GM23248 (cell line): ENCODE data around the gene ALDH8A1. TPM values are rescaled to one million over a fixed set of nuclear protein-coding genes. Genes with fewer than 3 reads are reported as not detected.

Experiments
- DNase-seq: peaks from one replicate; pipeline ENCODE4 v3.0.0-alpha.2; 2015
- H2AFZ ChIP-seq: fragments of 200-600 bp; sonication (generic); 2 replicates; pipeline ENCODE4 v1.6.1; 2016; ENCODE audit warnings: antibody characterized with exemption
- H3F3A ChIP-seq: fragments of 200-600 bp; sonication (generic); 2 replicates; pipeline ENCODE4 v1.6.1; 2016; ENCODE audit warnings: mild to moderate bottlenecking, antibody characterized with exemption, mixed run types; ENCODE audit not compliant: insufficient read depth
- H3K27ac ChIP-seq: fragments of 200-600 bp; sonication (generic); 2 replicates; pipeline ENCODE4 v1.5.1; 2016; ENCODE audit warnings: mild to moderate bottlenecking
- H3K27me3 ChIP-seq: fragments of 200-600 bp; sonication (generic); replicated peaks from 2 replicates; pipeline ENCODE4 v1.6.1; 2016; ENCODE audit warnings: mild to moderate bottlenecking; ENCODE audit not compliant: insufficient read depth
- H3K36me3 ChIP-seq: fragments of 200-600 bp; sonication (generic); 2 replicates; pipeline ENCODE4 v1.6.1; 2016; ENCODE audit warnings: low read depth, mild to moderate bottlenecking
- H3K4me1 ChIP-seq: fragments of 200-600 bp; sonication (generic); 2 replicates; pipeline ENCODE4 v1.6.1; 2016; ENCODE audit warnings: mild to moderate bottlenecking; ENCODE audit not compliant: insufficient read depth
- H3K4me2 ChIP-seq: fragments of 200-600 bp; sonication (generic); one replicate; pipeline ENCODE4 v1.6.1; 2016; ENCODE audit warnings: mild to moderate bottlenecking; ENCODE audit not compliant: unreplicated experiment
- H3K4me3 ChIP-seq: fragments of 200-600 bp; sonication (generic); 2 replicates; pipeline ENCODE4 v1.5.1; 2016; ENCODE audit warnings: mild to moderate bottlenecking
- H3K79me2 ChIP-seq: fragments of 200-600 bp; sonication (generic); 2 replicates; pipeline ENCODE4 v1.6.1; 2016; ENCODE audit warnings: mild to moderate bottlenecking; ENCODE audit not compliant: insufficient read depth
- H3K9ac ChIP-seq: fragments of 200-600 bp; sonication (generic); 2 replicates; pipeline ENCODE4 v1.6.1; 2016; ENCODE audit warnings: mild to moderate bottlenecking
- H3K9me2 ChIP-seq: fragments of 200-600 bp; sonication (generic); 2 replicates; pipeline ENCODE4 v1.6.1; 2016; ENCODE audit warnings: mixed run types, mild to moderate bottlenecking, moderate library complexity; ENCODE audit not compliant: insufficient read depth
- H3K9me3 ChIP-seq: fragments of 200-600 bp; sonication (generic); one replicate; pipeline ENCODE4 v1.6.1; 2017; ENCODE audit warnings: low read depth
- H4K20me1 ChIP-seq: fragments of 200-600 bp; sonication (generic); 2 replicates; pipeline ENCODE4 v1.6.0; 2016; ENCODE audit not compliant: insufficient read depth
- EZH2 ChIP-seq: fragments of 200-600 bp; sonication (generic); IDR thresholded peaks from 2 replicates; pipeline ENCODE4 v1.6.1; 2018; ENCODE audit warnings: antibody characterized with exemption, mild to moderate bottlenecking; ENCODE audit not compliant: insufficient read depth, poor library complexity, severe bottlenecking
- EZH2phosphoT487 ChIP-seq: fragments of 200-600 bp; sonication (generic); IDR thresholded peaks from 2 replicates; pipeline ENCODE4 v1.6.1; 2018; ENCODE audit warnings: antibody characterized with exemption, moderate library complexity, mild to moderate bottlenecking, low read depth; ENCODE audit not compliant: insufficient read depth
- WGBS, 2 experiments: methylation state at CpG; one replicate each; pipeline ENCODE4 v1.1.6; 2015 to 2017; ENCODE audit warnings: low lambda C conversion rate in 2 of 2, low coverage in 1 of 2; ENCODE audit errors: missing lambda C conversion rate in 2 of 2; 5-methylcytosine and 5-hydroxymethylcytosine counted together
- in situ Hi-C: fragments of 300-500 bp; cut with MboI; formaldehyde crosslinking; loops from 2 replicates; pipeline ENCODE4 v1.15.0; 2020
- polyA plus RNA-seq: library from polyadenylated mRNA; unstranded; fragments of >200 nt; fragmentation: Nextera tagmentation; extraction: Ambion mirVana; gene quantifications from 2 replicates; pipeline ENCODE4 v1.2.1, GENCODE V29; 2016
- total RNA-seq: library from RNA; depleted of rRNA; stranded (reverse); fragments of >200 nt; shearing (Covaris generic); gene quantifications from 2 replicates; pipeline ENCODE4 v1.2.3, GENCODE V29; 2014

Gene ALDH8A1
- total and polyA plus RNA-seq, 2 experiments from 2014 or later, result not detected

- Histone ChIP-seq H3K4me2 (no peak overlapping the region), H2AFZ (no peak overlapping the region), H4K20me1 (no peaks in the 10 kb centered on the region), H3K4me1 (peaks cover 11% of the 10 kb centered on the region), H3K27ac (no peak overlapping the region), H3K9me2 (no peaks in the 10 kb centered on the region), H3K36me3 (no peaks in the 10 kb centered on the region), H3K79me2 (no peaks in the 10 kb centered on the region), H3K27me3 (no peaks in the 10 kb centered on the region), H3F3A (0 out of 2 replicates have a peak, but pooled peaks cover 4% of the 10 kb centered on the region), H3K4me3 (no peak overlapping the region), H3K9me3 (no peaks in the 10 kb centered on the region), H3K9ac (no peak overlapping the region)
- DNase-seq, result no peak
- 90 to 94% methylated on average over 3 of the region's 3 CpGs for WGBS, 2 experiments
- TF ChIP-seq EZH2 (no peak), EZH2phosphoT487 (no peak)
- in situ Hi-C loops, result no loop called here
These were observed 65.1 kb downstream of the ALDH8A1 start for GRCh38 chr6:134884752-134885151.

DNA sequence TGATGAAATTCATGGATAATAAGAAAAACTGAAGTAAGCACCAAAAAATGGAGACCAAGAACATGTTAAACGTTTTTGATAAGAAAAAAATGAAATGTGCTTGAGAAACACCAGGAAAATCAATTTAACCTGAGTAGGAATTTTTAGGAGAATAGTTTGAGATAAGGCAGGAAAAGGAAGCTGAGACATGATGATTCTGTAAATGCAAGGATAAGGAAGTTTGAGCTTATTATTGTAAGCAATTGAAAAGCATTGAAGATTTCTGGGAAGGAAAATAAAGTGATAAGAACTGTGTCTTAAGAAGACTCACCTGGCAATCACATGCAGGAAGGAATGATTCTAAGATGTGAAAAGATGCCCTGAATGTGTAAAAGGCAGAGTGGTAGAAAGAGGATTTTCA is 66.6 kb downstream of the ALDH8A1 start:
- H3K9me3 ChIP-seq, result no peaks in the 10 kb centered on the region
- no peaks in the 10 kb centered on the region for H3K27me3 ChIP-seq
- H3K9ac ChIP-seq, result no peak overlapping the region
- no peak overlapping the region for H3K4me3 ChIP-seq
- no peaks in the 10 kb centered on the region for H3K9me2 ChIP-seq
- in situ Hi-C loops, result no loop called here
- no peak overlapping the region for H3K27ac ChIP-seq
- H3K4me1 ChIP-seq, result peaks cover 11% of the 10 kb centered on the region
- no peaks in the 10 kb centered on the region for H3K79me2 ChIP-seq
- WGBS, 2 experiments, result 29 to 64% methylated on average over 1 of the region's 1 CpG
- H3K4me2 ChIP-seq, result no peak overlapping the region
- 0 out of 2 replicates have a peak, but pooled peaks cover 4% of the 10 kb centered on the region for H3F3A ChIP-seq
- H4K20me1 ChIP-seq, result no peaks in the 10 kb centered on the region
- DNase-seq, result no peak
- TF ChIP-seq EZH2phosphoT487 (no peak), EZH2 (no peak)
- no peak overlapping the region for H2AFZ ChIP-seq
- H3K36me3 ChIP-seq, result no peaks in the 10 kb centered on the region

DNA sequence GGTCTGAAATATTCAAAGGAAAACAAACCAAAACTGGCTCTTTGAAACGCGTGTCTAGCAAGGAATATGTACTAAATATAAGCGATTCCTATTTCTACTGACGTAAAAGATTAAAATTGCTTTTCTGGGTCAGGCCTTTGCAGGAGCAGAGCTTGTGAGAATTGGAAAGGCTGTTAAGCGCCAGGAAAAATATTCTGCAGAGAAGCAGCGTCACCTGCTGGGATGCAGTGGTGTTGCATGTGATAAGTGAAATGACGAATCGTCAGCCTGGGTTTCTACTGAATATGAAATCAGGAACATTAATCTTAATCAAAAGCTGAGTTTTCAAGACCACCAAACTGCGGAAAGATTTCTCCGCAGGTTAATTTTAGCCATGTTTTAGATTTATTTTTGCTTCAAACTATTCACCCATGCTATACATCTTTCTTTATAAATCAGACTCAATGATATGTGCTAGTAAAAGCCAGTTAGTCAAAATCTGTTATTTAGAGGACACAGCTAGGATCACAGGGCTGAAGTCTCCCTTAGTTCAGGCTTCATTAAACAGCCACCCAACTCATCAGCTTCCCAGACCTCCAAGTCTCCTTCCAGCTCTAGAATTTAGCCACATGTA is 67.4 kb downstream of the ALDH8A1 start:
- H3K4me2 ChIP-seq, result no peak overlapping the region
- H3K9me3 ChIP-seq, result no peaks in the 10 kb centered on the region
- no peak overlapping the region for H3K4me3 ChIP-seq
- H3F3A ChIP-seq, result 0 out of 2 replicates have a peak, but pooled peaks cover 4% of the 10 kb centered on the region
- H3K27ac ChIP-seq, result no peak overlapping the region
- no peaks in the 10 kb centered on the region for H3K79me2 ChIP-seq
- H3K9me2 ChIP-seq, result no peaks in the 10 kb centered on the region
- H2AFZ ChIP-seq, result peak overlapping the region; percentile 30
- 49 to 54% methylated on average over 10 of the region's 10 CpGs for whole genome bisulfite sequencing, 2 experiments
- in situ Hi-C loops, result no loop called here
- H3K36me3 ChIP-seq, result no peaks in the 10 kb centered on the region
- no peaks in the 10 kb centered on the region for H3K27me3 ChIP-seq
- no peaks in the 10 kb centered on the region for H4K20me1 ChIP-seq
- peak; percentile 73 for DNase-seq
- no peak overlapping the region for H3K9ac ChIP-seq
- H3K4me1 ChIP-seq, result peaks cover 11% of the 10 kb centered on the region
- TF ChIP-seq EZH2phosphoT487 (no peak), EZH2 (no peak)

- peaks cover 11% of the 10 kb centered on the region for H3K4me1 ChIP-seq
- H3F3A ChIP-seq, result 0 out of 2 replicates have a peak, but pooled peaks cover 4% of the 10 kb centered on the region
- 12 to 13% methylated on average over 5 of the region's 5 CpGs for WGBS, 2 experiments
- peak; percentile 47 for DNase-seq
- H3K36me3 ChIP-seq, result no peaks in the 10 kb centered on the region
- no peak overlapping the region for H3K9ac ChIP-seq
- H3K27ac ChIP-seq, result peak overlapping the region; percentile 35; the same call in 1 of the 2 replicates
- peak overlapping the region; percentile 39 for H3K4me2 ChIP-seq
- TF ChIP-seq EZH2 (no peak), EZH2phosphoT487 (no peak)
- no peaks in the 10 kb centered on the region for H4K20me1 ChIP-seq
- H3K9me3 ChIP-seq, result no peaks in the 10 kb centered on the region
- no peaks in the 10 kb centered on the region for H3K27me3 ChIP-seq
- H3K9me2 ChIP-seq, result no peaks in the 10 kb centered on the region
- peak overlapping the region; percentile 63 for H2AFZ ChIP-seq
- H3K79me2 ChIP-seq, result no peaks in the 10 kb centered on the region
- in situ Hi-C loops, result no loop called here
- no peak overlapping the region for H3K4me3 ChIP-seq
These were observed 69.3 kb downstream of the ALDH8A1 start for GRCh38 chr6:134880487-134881190.
